Cardiac fibroblast (primary cell): ENCODE measurements around the gene FGF6.

ENCODE experiments used
- DNase-seq, 2 donors: peaks; one replicate each; pipeline versions ENCODE4 v3.0.0 to v3.0.0-alpha.2; 2010; ENCODE audit warnings: low read depth in 2 of 2
- H3K4me3 ChIP-seq, 2 donors: replicated peaks in 1 of 2; 1 replicate in 1 of 2; 2 replicates in 1 of 2; pipeline ENCODE4 v1.5.1; 2011; ENCODE audit warnings: low read depth in 2 of 2, low read length in 2 of 2, mild to moderate bottlenecking in 2 of 2, moderate library complexity in 1 of 2
- TF ChIP-seq, protein P1 (sequence below): IDR thresholded peaks from one replicate; pipeline ENCODE4 v1.5.1; 2011; ENCODE audit warnings: low read depth, mild to moderate bottlenecking, low read length, inconsistent platforms

The FGF6 gene

DNA sequence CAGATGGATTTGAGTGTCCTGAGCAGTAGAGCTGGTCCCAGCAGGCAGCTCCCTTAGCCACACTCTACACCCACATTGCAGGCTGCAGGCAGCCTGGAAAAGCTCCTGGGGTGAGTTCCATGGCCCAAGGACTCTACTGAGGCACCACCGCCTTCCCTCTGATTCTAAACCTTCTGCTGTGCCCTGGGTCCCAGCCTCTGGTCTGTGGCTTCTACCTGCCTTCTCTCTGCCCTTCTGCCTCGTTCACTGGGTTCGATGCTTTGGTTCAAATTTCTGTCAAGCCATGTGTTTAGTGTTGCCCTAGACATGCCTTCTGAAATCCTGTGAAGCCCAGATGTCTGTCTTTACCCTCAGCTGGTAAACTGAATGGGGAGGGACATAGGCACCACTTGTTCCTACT, 1.5 kb upstream of the FGF6 start:
- no peak overlapping the region for H3K4me3 ChIP-seq
- TF ChIP-seq, protein P1, sequence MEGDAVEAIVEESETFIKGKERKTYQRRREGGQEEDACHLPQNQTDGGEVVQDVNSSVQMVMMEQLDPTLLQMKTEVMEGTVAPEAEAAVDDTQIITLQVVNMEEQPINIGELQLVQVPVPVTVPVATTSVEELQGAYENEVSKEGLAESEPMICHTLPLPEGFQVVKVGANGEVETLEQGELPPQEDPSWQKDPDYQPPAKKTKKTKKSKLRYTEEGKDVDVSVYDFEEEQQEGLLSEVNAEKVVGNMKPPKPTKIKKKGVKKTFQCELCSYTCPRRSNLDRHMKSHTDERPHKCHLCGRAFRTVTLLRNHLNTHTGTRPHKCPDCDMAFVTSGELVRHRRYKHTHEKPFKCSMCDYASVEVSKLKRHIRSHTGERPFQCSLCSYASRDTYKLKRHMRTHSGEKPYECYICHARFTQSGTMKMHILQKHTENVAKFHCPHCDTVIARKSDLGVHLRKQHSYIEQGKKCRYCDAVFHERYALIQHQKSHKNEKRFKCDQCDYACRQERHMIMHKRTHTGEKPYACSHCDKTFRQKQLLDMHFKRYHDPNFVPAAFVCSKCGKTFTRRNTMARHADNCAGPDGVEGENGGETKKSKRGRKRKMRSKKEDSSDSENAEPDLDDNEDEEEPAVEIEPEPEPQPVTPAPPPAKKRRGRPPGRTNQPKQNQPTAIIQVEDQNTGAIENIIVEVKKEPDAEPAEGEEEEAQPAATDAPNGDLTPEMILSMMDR: no peak
- no peak for DNase-seq

GRCh38 chr12:4446335-4446734, 720 bp upstream of the FGF6 start:
- TF ChIP-seq, protein P1: no peak
- no peak for DNase-seq
- no peak overlapping the region for H3K4me3 ChIP-seq

DNA sequence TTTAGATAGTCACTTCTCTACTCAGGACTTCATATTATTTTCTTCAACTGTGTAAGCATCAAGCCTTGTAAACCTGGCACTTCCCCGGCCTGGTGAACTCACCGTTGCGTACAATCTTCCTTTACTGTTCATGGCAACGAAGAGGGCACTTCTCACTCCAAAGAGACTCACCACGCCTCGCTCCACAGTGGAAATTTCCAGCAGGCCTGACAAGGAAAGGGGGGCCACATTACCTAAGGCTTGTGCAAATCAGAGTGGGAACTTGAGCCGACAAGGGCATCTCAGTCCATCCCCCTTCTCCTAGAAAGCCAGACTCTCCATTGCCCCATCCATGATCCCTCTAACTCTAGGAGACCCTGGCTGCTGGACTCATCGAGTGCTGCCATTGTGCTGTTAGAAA, 1.6 kb downstream of the FGF6 start:
- no peak overlapping the region for H3K4me3 ChIP-seq
- DNase-seq: no peak
- TF ChIP-seq, protein P1: no peak

DNA sequence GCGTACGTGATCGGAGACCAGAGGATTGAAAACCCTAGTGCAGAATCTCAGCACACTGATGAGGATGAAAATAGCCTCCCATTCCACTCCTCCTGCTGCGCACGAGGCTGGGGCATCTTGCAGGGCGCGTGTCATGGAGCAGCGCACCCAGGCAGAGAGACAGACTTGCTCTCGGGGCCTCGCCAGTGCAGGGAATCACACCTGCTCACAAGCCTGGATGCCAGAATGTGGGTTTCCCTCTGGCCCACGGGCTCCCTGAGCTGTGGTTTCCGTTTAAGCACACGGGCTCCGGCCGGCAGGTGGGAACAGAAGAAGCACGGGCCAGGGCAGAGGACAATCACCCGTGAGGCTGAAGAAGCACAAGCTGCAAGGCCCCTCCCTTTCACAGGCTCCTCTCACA, 2.0 kb downstream of the FGF6 start:
- no peak for DNase-seq
- TF ChIP-seq, protein P1: no peak
- H3K4me3 ChIP-seq: no peak overlapping the region

DNA sequence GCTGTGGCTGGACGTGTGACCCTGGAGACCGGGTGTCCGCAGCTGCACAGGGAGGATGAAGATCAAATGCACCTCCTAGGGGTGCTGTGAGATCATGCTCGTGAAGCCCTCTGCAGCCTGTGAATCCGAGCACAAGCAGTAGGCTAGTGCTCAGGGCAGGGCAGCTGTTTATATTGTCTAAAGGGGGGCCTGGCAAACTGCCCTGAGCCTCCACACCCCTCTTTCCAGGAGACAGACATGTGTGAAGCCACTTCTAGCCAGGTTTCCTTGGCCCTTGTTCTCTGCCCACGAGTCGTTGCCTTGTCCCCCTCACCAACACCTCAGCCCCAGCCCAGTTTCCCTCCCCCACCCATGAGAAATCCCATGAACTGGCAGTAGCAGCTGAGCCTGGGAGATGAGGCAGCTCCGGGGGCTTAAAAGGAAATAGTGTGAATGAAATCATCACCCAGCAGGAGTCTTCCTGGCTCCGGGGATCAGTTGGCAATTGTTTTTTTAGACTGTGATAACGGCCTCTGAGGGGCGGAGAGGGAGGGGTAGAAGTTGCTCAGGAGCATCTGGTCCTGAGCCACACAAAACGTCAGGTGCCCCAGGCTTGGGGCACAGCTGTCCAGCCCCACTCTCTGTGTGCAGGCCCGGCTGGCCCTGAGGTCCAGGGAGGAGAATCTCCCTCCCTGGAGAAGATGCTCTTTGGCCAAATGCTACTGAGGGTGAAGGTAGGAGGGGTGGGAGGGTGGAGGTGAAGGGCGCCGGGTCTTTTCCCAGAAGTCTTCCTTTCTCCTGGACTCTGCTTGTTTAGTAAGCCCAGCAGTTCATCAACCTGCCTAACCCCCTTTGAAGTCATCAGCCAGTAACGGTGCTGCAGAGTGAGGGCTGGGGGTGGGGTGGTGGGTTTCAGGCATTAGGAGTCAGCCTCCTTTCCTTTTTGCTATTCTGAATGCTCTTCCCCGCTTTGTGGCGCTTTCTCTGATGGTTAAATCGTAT, 4.0 kb downstream of the FGF6 start:
- DNase-seq: no peak
- TF ChIP-seq, protein P1: no peak
- no peak overlapping the region for H3K4me3 ChIP-seq

DNA sequence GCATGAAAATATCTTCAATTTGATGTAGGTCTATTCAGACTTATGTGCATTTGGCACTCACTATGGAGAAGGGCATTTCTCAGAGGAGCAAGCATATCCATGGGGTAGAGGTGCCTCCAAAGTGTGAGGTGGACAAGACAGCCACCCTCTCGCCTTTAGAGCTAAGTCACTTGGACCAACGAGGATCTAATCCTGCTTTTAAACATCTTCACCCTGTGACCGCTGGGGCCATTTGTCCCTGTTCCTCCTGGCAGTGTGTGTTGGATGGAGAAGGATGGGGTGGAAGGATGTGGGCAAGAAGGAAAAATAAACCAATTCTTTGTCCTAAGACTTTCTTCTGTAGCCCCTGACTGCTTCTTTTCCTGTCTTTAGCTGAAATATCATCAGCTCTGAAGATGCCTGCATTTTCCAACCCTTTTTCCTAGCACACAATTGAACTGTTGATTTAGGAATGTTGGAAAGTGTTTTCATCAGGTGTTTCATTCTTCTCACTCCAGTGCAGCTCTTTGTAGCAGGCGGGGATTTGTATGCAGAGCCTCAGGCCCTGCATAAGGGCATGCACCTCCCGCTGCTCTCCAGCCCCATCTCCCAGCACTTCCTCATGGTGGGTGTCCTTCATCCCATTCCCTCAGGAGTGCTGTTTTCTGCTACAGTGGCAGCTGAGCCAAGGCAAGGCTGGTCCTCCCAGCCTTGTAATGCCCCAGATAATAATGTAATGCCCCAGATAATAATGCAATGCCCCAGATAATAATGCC, 5.3 kb downstream of the FGF6 start:
- H3K4me3 ChIP-seq: no peak overlapping the region
- no peak for DNase-seq
- TF ChIP-seq, protein P1: no peak
